ENCODE results near the gene DEFB114. TPM values are rescaled to one million over a fixed set of nuclear protein-coding genes. Genes with fewer than 3 reads are reported as not detected.

Gene DEFB114
- total RNA-seq, 2 donors from 2014 or later = not detected

GRCh38 chr6:49939993-49940498 is 23.9 kb downstream of the DEFB114 start:
- ATAC-seq (peak; percentile 14), DNase-seq (no peak)
- intact Hi-C loops (cut with DNase I, micrococcal nuclease) = no loop called here

GRCh38 chr6:49937811-49938210 is 26.2 kb downstream of the DEFB114 start:
- ATAC-seq (no peak), DNase-seq (no peak)
- intact Hi-C loops (cut with DNase I, micrococcal nuclease) = no loop called here

GRCh38 chr6:49937017-49937416 is 26.9 kb downstream of the DEFB114 start:
- intact Hi-C loops (cut with DNase I, micrococcal nuclease) = no loop called here
- no peak for ATAC-seq
- no peak for DNase-seq

- no peak for ATAC-seq
- DNase-seq = no peak
- intact Hi-C loops (cut with DNase I, micrococcal nuclease) = no loop called here
Observed at GRCh38 chr6:49935387-49935786, 28.6 kb downstream of the DEFB114 start.

- no peak for DNase-seq
- intact Hi-C loops (cut with DNase I, micrococcal nuclease) = no loop called here
Observed at GRCh38 chr6:49934770-49935169, 29.2 kb downstream of the DEFB114 start.

GRCh38 chr6:49933526-49933925 is 30.4 kb downstream of the DEFB114 start:
- intact Hi-C loops (cut with DNase I, micrococcal nuclease) = no loop called here
- ATAC-seq = no peak
- no peak for DNase-seq

More at GRCh38 chr6:49934770-49935169, 29.2 kb downstream of the DEFB114 start:
- ATAC-seq = no peak

- ATAC-seq = no peak
- intact Hi-C loops (cut with DNase I, micrococcal nuclease) = no loop called here
- no peak for DNase-seq
Observed at GRCh38 chr6:49929340-49929739, 34.6 kb downstream of the DEFB114 start.

GRCh38 chr6:49923826-49924225 is 40.1 kb downstream of the DEFB114 start:
- no peak for DNase-seq
- ATAC-seq = no peak
- intact Hi-C loops (cut with DNase I, micrococcal nuclease) = no loop called here

GRCh38 chr6:49919935-49920644 is 43.9 kb downstream of the DEFB114 start:
- ATAC-seq (no peak), DNase-seq (no peak)
- intact Hi-C loops (cut with DNase I, micrococcal nuclease) = no loop called here

- DNase-seq (no peak), ATAC-seq (no peak)
- intact Hi-C loops (cut with DNase I, micrococcal nuclease) = no loop called here
Observed at GRCh38 chr6:49919261-49919660, 44.7 kb downstream of the DEFB114 start.

- intact Hi-C loops (cut with DNase I, micrococcal nuclease) = no loop called here
- ATAC-seq (no peak), DNase-seq (no peak)
Observed at GRCh38 chr6:49918787-49919186, 45.2 kb downstream of the DEFB114 start.

- ATAC-seq (no peak), DNase-seq (no peak)
- intact Hi-C loops (cut with DNase I, micrococcal nuclease) = no loop called here
Observed at GRCh38 chr6:49915035-49915434, 48.9 kb downstream of the DEFB114 start.

- DNase-seq (no peak), ATAC-seq (no peak)
- intact Hi-C loops (cut with DNase I, micrococcal nuclease) = no loop called here
Observed at GRCh38 chr6:49913636-49914375, 50.2 kb downstream of the DEFB114 start.

GRCh38 chr6:49912196-49912595 is 51.8 kb downstream of the DEFB114 start:
- DNase-seq = no peak
- no peak for ATAC-seq
- intact Hi-C loops (cut with DNase I, micrococcal nuclease) = no loop called here

- intact Hi-C loops (cut with DNase I, micrococcal nuclease) = no loop called here
- DNase-seq = no peak
- ATAC-seq = no peak
Observed at GRCh38 chr6:49911252-49911651, 52.7 kb downstream of the DEFB114 start.

Other genes with a start within 250 kb of the DEFB114 start
- gene CRISP3, start 219.8 kb downstream of the DEFB114 start, total RNA-seq = not detected
- gene PGK2, start 176.9 kb downstream of the DEFB114 start, total RNA-seq = not detected
- gene CRISP1, start 97.6 kb downstream of the DEFB114 start, total RNA-seq = not detected
- not detected for gene DEFB113, start 5.5 kb upstream of the DEFB114 start, total RNA-seq
- gene DEFB110, start 57.8 kb upstream of the DEFB114 start, total RNA-seq = not detected
- not detected for gene DEFB112, start 85.8 kb upstream of the DEFB114 start, total RNA-seq

Data from left colon (tissue), 2 donors.